PC-9 (cell line): ENCODE measurements around the gene CDH18. TPM values are rescaled to one million over a fixed set of nuclear protein-coding genes. Genes with fewer than 3 reads are reported as not detected.

ENCODE experiments used
- BruUV-seq: library from RNA; stranded (reverse); fragments of 400-500 nt; replicated peaks from 2 replicates; lab custom pipeline; 2021; lab: Mats Ljungman, UMichigan
- CTCF ChIA-PET: fragments of 300-600 bp; sonication (Branson Sonifier 250); formaldehyde crosslinking; loops from one replicate; lab custom pipeline; 2022; ENCODE audit warnings: antibody characterized with exemption; lab: Charles Lee
- POLR2A ChIA-PET: fragments of 300-600 bp; sonication (Branson Sonifier 250); formaldehyde crosslinking; loops from one replicate; lab custom pipeline; 2022; ENCODE audit warnings: antibody characterized with exemption; ENCODE audit not compliant: unreplicated experiment; lab: Charles Lee
- DNase-seq, 2 experiments: peaks; one replicate each; pipeline versions ENCODE4 v3.0.0 to v3.0.0-alpha.2; 2015 to 2022; ENCODE audit warnings: mixed read lengths in 1 of 2
- H2AFZ ChIP-seq: fragments of 200-600 bp; sonication (generic); 2 replicates; pipeline ENCODE4 v1.8.1; 2017; ENCODE audit warnings: antibody characterized with exemption
- H3F3A ChIP-seq: fragments of 200-600 bp; sonication (generic); 2 replicates; pipeline ENCODE4 v1.8.1; 2017; ENCODE audit warnings: antibody characterized with exemption, mild to moderate bottlenecking, low read depth; ENCODE audit not compliant: insufficient read depth
- H3K27ac ChIP-seq: fragments of 200-600 bp; sonication (generic); 2 replicates; pipeline ENCODE4 v1.6.1; 2016; ENCODE audit warnings: mixed run types
- H3K27me3 ChIP-seq: fragments of 200-600 bp; sonication (generic); 2 replicates; pipeline ENCODE4 v1.6.1; 2016; ENCODE audit warnings: low read depth, mixed run types; ENCODE audit not compliant: insufficient read depth
- H3K36me3 ChIP-seq: fragments of 200-600 bp; sonication (generic); 2 replicates; pipeline ENCODE4 v1.6.1; 2016; ENCODE audit warnings: low read depth, mixed run types
- H3K4me1 ChIP-seq: fragments of 200-600 bp; sonication (generic); replicated peaks from 2 replicates; pipeline ENCODE4 v1.6.1; 2016; ENCODE audit warnings: mixed run types; ENCODE audit not compliant: insufficient read depth
- H3K4me2 ChIP-seq: fragments of 200-600 bp; sonication (generic); 2 replicates; pipeline ENCODE4 v1.6.1; 2017; ENCODE audit warnings: mixed run types
- H3K4me3 ChIP-seq: fragments of 200-600 bp; sonication (generic); 2 replicates; pipeline ENCODE4 v1.6.1; 2016; ENCODE audit warnings: mixed run types
- H3K79me2 ChIP-seq: fragments of 200-600 bp; sonication (generic); 2 replicates; pipeline ENCODE4 v1.6.1; 2017; ENCODE audit warnings: low read depth, mixed run types
- H3K9me2 ChIP-seq: fragments of 200-600 bp; sonication (generic); 2 replicates; pipeline ENCODE4 v1.8.1; 2017; ENCODE audit warnings: mild to moderate bottlenecking; ENCODE audit not compliant: insufficient read depth
- H3K9me3 ChIP-seq: fragments of 200-600 bp; sonication (generic); 2 replicates; pipeline ENCODE4 v1.8.1; 2016; ENCODE audit warnings: low read depth; ENCODE audit not compliant: insufficient read depth
- H4K20me1 ChIP-seq: fragments of 200-600 bp; sonication (generic); 2 replicates; pipeline ENCODE4 v1.8.1; 2017; ENCODE audit not compliant: insufficient read depth
- EZH2 ChIP-seq: fragments of 200-600 bp; sonication (generic); IDR thresholded peaks from 2 replicates; pipeline ENCODE4 v1.8.0; 2017; ENCODE audit warnings: antibody characterized with exemption, low read depth
- intact Hi-C: fragments of 100-400 bp; cut with micrococcal nuclease; formaldehyde crosslinking; loops from one replicate; pipeline ENCODE4 v1.10.0; 2022; ENCODE audit not compliant: unreplicated experiment
- total RNA-seq: library from RNA; stranded (reverse); gene quantifications from 2 replicates; pipeline ENCODE4 v1.2.3, GENCODE V29; 2021
- TF ChIP-seq, protein P1 (sequence below): fragments of 200-600 bp; sonication (generic); conservative IDR thresholded peaks from 2 replicates; pipeline ENCODE4 v1.6.1; 2017; ENCODE audit warnings: mixed run types, antibody characterized with exemption, mild to moderate bottlenecking, moderate library complexity

The CDH18 gene
- total RNA-seq, 1 experiment from 2014 or later: not detected

DNA sequence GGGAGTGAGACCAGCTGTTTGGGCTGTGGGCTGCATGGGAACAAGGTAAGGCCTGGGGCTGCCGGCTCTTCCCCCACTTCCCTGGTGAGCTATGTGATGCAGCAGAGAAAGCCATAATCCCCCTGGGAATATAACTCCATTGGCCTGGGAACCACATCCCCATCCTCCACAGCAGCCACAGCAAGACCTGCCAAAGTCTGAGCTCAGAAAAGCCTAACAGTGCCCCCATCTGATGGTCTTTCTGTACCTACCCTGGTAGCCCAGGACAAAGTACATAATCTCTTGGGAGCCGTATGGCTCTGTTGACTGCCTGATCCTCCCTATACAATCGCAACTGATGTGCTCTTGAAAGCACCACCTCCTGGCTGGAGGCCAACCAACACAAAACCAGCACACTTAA, 432.6 kb downstream of the CDH18 start:
- Histone ChIP-seq H3K27ac (no peak overlapping the region), H3K79me2 (no peaks in the 10 kb centered on the region), H3K36me3 (no peaks in the 10 kb centered on the region), H4K20me1 (no peaks in the 10 kb centered on the region), H3K4me1 (no peaks in the 10 kb centered on the region), H2AFZ (no peak overlapping the region), H3K9me2 (no peaks in the 10 kb centered on the region), H3K9me3 (no peaks in the 10 kb centered on the region), H3K4me3 (no peak overlapping the region), H3F3A (no peaks in the 10 kb centered on the region), H3K27me3 (no peaks in the 10 kb centered on the region), H3K4me2 (no peak overlapping the region)
- no TSS peak for BruUV-seq
- no peak for DNase-seq
- ChIA-PET POLR2A (no interaction called here), CTCF (no interaction called here)
- TF ChIP-seq, protein P1, sequence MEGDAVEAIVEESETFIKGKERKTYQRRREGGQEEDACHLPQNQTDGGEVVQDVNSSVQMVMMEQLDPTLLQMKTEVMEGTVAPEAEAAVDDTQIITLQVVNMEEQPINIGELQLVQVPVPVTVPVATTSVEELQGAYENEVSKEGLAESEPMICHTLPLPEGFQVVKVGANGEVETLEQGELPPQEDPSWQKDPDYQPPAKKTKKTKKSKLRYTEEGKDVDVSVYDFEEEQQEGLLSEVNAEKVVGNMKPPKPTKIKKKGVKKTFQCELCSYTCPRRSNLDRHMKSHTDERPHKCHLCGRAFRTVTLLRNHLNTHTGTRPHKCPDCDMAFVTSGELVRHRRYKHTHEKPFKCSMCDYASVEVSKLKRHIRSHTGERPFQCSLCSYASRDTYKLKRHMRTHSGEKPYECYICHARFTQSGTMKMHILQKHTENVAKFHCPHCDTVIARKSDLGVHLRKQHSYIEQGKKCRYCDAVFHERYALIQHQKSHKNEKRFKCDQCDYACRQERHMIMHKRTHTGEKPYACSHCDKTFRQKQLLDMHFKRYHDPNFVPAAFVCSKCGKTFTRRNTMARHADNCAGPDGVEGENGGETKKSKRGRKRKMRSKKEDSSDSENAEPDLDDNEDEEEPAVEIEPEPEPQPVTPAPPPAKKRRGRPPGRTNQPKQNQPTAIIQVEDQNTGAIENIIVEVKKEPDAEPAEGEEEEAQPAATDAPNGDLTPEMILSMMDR: no peak
- no peak for TF ChIP-seq EZH2
- intact Hi-C loops: no loop called here

- TF ChIP-seq, protein P1: no peak
- TF ChIP-seq EZH2: no peak
- H3K4me1 ChIP-seq: no peaks in the 10 kb centered on the region
- H3K4me3 ChIP-seq: no peak overlapping the region
- no peak overlapping the region for H2AFZ ChIP-seq
- no peak overlapping the region for H3K27ac ChIP-seq
- ChIA-PET POLR2A (no interaction called here), CTCF (no interaction called here)
- no peaks in the 10 kb centered on the region for H4K20me1 ChIP-seq
- intact Hi-C loops: no loop called here
- no peaks in the 10 kb centered on the region for H3K9me3 ChIP-seq
- no peaks in the 10 kb centered on the region for H3F3A ChIP-seq
- H3K36me3 ChIP-seq: no peaks in the 10 kb centered on the region
- no peak overlapping the region for H3K4me2 ChIP-seq
- DNase-seq: no peak
- H3K9me2 ChIP-seq: no peaks in the 10 kb centered on the region
- no peaks in the 10 kb centered on the region for H3K27me3 ChIP-seq
- BruUV-seq: no TSS peak
- H3K79me2 ChIP-seq: no peaks in the 10 kb centered on the region
Measured at GRCh38 chr5:19554524-19554923, 433.5 kb downstream of the CDH18 start.

DNA sequence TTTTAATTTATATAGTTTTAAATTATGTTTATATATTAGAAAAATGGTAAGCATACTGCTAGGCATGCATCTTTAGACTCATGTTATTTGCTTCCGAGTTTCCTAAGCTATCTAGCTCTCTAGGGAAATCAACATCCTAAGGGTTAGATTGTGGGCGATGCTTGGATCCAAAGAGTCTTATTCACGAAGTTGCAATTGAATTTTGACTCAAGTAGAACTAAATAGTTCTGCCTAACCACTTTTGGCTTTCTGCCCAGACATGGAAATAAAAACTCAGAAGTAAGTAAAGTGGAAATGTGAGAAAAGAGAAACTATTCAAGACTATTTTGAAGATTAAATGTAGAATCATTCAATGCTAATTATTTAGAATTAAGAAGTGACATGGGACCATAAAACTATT, 440.4 kb downstream of the CDH18 start:
- CTCF ChIA-PET: no interaction called here
- TF ChIP-seq, protein P1: no peak
- no peak for TF ChIP-seq EZH2

More for the DNA sequence above, 440.4 kb downstream of the CDH18 start:
- BruUV-seq: no TSS peak
- Histone ChIP-seq H3F3A (no peaks in the 10 kb centered on the region), H3K27me3 (no peaks in the 10 kb centered on the region), H2AFZ (no peak overlapping the region), H3K4me2 (no peak overlapping the region), H4K20me1 (no peaks in the 10 kb centered on the region), H3K79me2 (no peaks in the 10 kb centered on the region), H3K27ac (no peak overlapping the region), H3K36me3 (no peaks in the 10 kb centered on the region), H3K4me1 (no peaks in the 10 kb centered on the region), H3K4me3 (no peak overlapping the region), H3K9me3 (no peaks in the 10 kb centered on the region), H3K9me2 (0 out of 2 replicates have a peak, but pooled peaks cover 4% of the 10 kb centered on the region)
- POLR2A ChIA-PET: interaction anchor here (0.6 kb wide), 1 partner anchor 16 kb away, joined by 3 read pairs; no protein-coding TSS in a partner anchor
- intact Hi-C loops: no loop called here
- DNase-seq: no peak
